ENCODE data around the gene SDHC. TPM values are rescaled to one million over a fixed set of nuclear protein-coding genes. Genes with fewer than 3 reads are reported as not detected.

SDHC gene
- polyA plus RNA-seq, 1 of the 3 experiments (the other 2 are of a cell fraction): 195 TPM

- Histone ChIP-seq H4K20me1 (ENCODE audit: insufficient read depth) (no peaks in the 10 kb centered on the region), H3K4me3 (ENCODE audit: low read depth in 2 of 2, low read length in 1 of 2) (no peak overlapping the region), H3K4me1 (ENCODE audit: control insufficient read depth in 1 of 2, insufficient read depth in 2 of 2, low read depth in 1 of 2, low read length in 1 of 2) (no peaks in the 10 kb centered on the region), H3K79me2 (ENCODE audit: insufficient read depth) (no peaks in the 10 kb centered on the region), H3K27me3 (ENCODE audit: insufficient read depth) (no peaks in the 10 kb centered on the region), H3K9me2 (no peaks in the 10 kb centered on the region), H3F3A (replicated peaks; ENCODE audit: insufficient read depth) (no peaks in the 10 kb centered on the region), H3K9me3 (no peaks in the 10 kb centered on the region), H3K4me2 (no peak overlapping the region), H2AFZ (ENCODE audit: low read depth) (no peak overlapping the region), H3K36me3 (replicated peaks in 1 of 2; ENCODE audit: control insufficient read depth in 1 of 2, insufficient read depth in 2 of 2, low read length in 1 of 2) (peaks cover 40 to 43% of the 10 kb centered on the region in 2 experiments), H3K9ac (no peak overlapping the region), H3K27ac (ENCODE audit: low read depth in 2 of 2, low read length in 1 of 2) (no peak overlapping the region)
- ChIA-PET CTCF (interaction anchor here (0.6 kb wide), 1 partner anchor 28 kb away, joined by 3 read pairs; no protein-coding TSS in a partner anchor), POLR2A (no interaction called here)
- 97% methylated on average over 5 of the region's 5 CpGs for WGBS (ENCODE audit: low lambda C conversion rate)
- DNase-seq: no peak
- TF ChIP-seq SMC3 (IDR thresholded peaks at IDR 0.05; ENCODE audit: low read depth, low read length) (no peak), RFX5 (IDR thresholded peaks at IDR 0.05; ENCODE audit: low read length) (no peak), CTCF (IDR thresholded peaks at IDR 0.05) (no peak), USF1 (IDR thresholded peaks at IDR 0.05; ENCODE audit: borderline replicate concordance, low read depth) (no peak), GABPA (IDR thresholded peaks at IDR 0.05; ENCODE audit: low read depth) (no peak), FOXM1 (IDR thresholded peaks at IDR 0.05; ENCODE audit: low read depth) (no peak), RAD21 (IDR thresholded peaks at IDR 0.05; ENCODE audit: low read length) (no peak), TCF12 (IDR thresholded peaks at IDR 0.05) (no peak), TEAD4 (IDR thresholded peaks at IDR 0.05; ENCODE audit: borderline replicate concordance, insufficient read depth) (no peak)
Observed at GRCh38 chr1:161342821-161343220, 28.6 kb downstream of the SDHC start.

- no peaks in the 10 kb centered on the region for H3F3A ChIP-seq (replicated peaks; ENCODE audit: insufficient read depth)
- H4K20me1 ChIP-seq (ENCODE audit: insufficient read depth): no peaks in the 10 kb centered on the region
- peaks cover 15 to 19% of the 10 kb centered on the region in 2 experiments for H3K36me3 ChIP-seq (replicated peaks in 1 of 2; ENCODE audit: control insufficient read depth in 1 of 2, insufficient read depth in 2 of 2, low read length in 1 of 2)
- H3K79me2 ChIP-seq (ENCODE audit: insufficient read depth): no peaks in the 10 kb centered on the region; the same call in 1 of the 2 replicates
- H3K9me3 ChIP-seq: no peaks in the 10 kb centered on the region
- no peak for DNase-seq
- no peak overlapping the region for H3K27ac ChIP-seq (ENCODE audit: low read depth in 2 of 2, low read length in 1 of 2)
- no peaks in the 10 kb centered on the region for H3K27me3 ChIP-seq (ENCODE audit: insufficient read depth)
- TF ChIP-seq EZH2phosphoT487 (IDR thresholded peaks at IDR 0.05; ENCODE audit: borderline replicate concordance, low read depth): no peak
- TF ChIP-seq PBX3 (IDR thresholded peaks at IDR 0.05): no peak
- no peak for TF ChIP-seq MXI1 (IDR thresholded peaks at IDR 0.05; ENCODE audit: low read depth, low read length)
- no peak for TF ChIP-seq FOXM1 (IDR thresholded peaks at IDR 0.05; ENCODE audit: low read depth)
- no peak for TF ChIP-seq TCF12 (IDR thresholded peaks at IDR 0.05)
- TF ChIP-seq NFIC (IDR thresholded peaks at IDR 0.05; ENCODE audit: borderline replicate concordance): no peak
- ChIA-PET CTCF (no interaction called here), POLR2A (no interaction called here)
- H3K9me2 ChIP-seq: no peaks in the 10 kb centered on the region
- H2AFZ ChIP-seq (ENCODE audit: low read depth): no peak overlapping the region
- 100% methylated on average over 1 of the region's 1 CpG for WGBS (ENCODE audit: low lambda C conversion rate)
- H3K4me1 ChIP-seq (ENCODE audit: control insufficient read depth in 1 of 2, insufficient read depth in 2 of 2, low read depth in 1 of 2, low read length in 1 of 2): no peaks in the 10 kb centered on the region
- no peak overlapping the region for H3K4me3 ChIP-seq (ENCODE audit: low read depth in 2 of 2, low read length in 1 of 2)
- H3K4me2 ChIP-seq: no peak overlapping the region
- H3K9ac ChIP-seq: no peak overlapping the region
Observed at GRCh38 chr1:161350671-161351070, 36.5 kb downstream of the SDHC start.

All from SK-N-SH (cell line).